OCI-LY7 (cell line): ENCODE data around the gene COQ5.

Experiments
- CTCF ChIP-seq: fragments of 200-600 bp; sonication (generic); conservative IDR thresholded peaks from 2 replicates; pipeline ENCODE4 v1.5.1; 2014; ENCODE audit warnings: mild to moderate bottlenecking, antibody characterized with exemption, low read length, moderate library complexity, mixed read lengths
- EZH2phosphoT487 ChIP-seq: fragments of 200-600 bp; sonication (generic); IDR thresholded peaks from 2 replicates; pipeline ENCODE4 v1.6.1; 2018; ENCODE audit warnings: low read depth, borderline replicate concordance, mild to moderate bottlenecking, mixed run types, antibody characterized with exemption, low read length, moderate library complexity, mixed read lengths

GRCh38 chr12:120497524-120498150 is 31.3 kb downstream of the COQ5 start:
- TF ChIP-seq CTCF (no peak), EZH2phosphoT487 (no peak)
